ENCODE results near the gene STOX2. TPM values are rescaled to one million over a fixed set of nuclear protein-coding genes. Genes with fewer than 3 reads are reported as not detected.

STOX2 gene, protein sequence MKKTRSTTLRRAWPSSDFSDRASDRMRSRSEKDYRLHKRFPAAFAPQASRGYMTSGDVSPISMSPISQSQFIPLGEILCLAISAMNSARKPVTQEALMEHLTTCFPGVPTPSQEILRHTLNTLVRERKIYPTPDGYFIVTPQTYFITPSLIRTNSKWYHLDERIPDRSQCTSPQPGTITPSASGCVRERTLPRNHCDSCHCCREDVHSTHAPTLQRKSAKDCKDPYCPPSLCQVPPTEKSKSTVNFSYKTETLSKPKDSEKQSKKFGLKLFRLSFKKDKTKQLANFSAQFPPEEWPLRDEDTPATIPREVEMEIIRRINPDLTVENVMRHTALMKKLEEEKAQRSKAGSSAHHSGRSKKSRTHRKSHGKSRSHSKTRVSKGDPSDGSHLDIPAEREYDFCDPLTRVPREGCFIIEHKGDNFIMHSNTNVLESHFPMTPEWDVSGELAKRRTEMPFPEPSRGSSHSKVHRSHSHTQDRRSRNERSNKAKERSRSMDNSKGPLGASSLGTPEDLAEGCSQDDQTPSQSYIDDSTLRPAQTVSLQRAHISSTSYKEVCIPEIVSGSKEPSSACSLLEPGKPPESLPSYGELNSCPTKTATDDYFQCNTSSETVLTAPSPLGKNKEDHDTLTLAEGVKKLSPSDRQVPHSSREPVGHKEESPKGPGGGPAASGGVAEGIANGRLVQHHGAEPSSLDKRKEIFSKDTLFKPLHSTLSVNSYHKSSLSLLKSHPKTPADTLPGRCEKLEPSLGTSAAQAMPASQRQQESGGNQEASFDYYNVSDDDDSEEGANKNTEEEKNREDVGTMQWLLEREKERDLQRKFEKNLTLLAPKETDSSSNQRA (N-terminal part only)
- total RNA-seq (2016; rRNA removed; fragmentation: Illumina TruSeq; extraction: Trizol) (0.04 and 0.15 TPM in 2 replicates), polyA plus RNA-seq (2011; rRNA removed) (0.01 TPM in 2 replicates), polyA minus RNA-seq (2011; rRNA and poly(A)+ RNA removed; ENCODE audit: low replicate concordance) (1.3 and 14.4 TPM in 2 replicates), Bru-seq, nascent RNA (percentile 20 among the genes with signal in this experiment), BruChase-seq, experiment 1, labeled RNA remaining after a 6-hour chase (percentile 18 among the genes with signal in this experiment), BruChase-seq, experiment 2, labeled RNA remaining after a 2-hour chase (percentile 19 among the genes with signal in this experiment)
- total RNA-seq (2016; cell fraction: cytosol; rRNA removed; fragmentation: Illumina TruSeq; extraction: Trizol; ENCODE audit: low read depth): not detected in 2 replicates
- total RNA-seq (2016; cell fraction: insoluble cytoplasmic fraction; rRNA removed; fragmentation: Illumina TruSeq; extraction: Trizol): 0.04 and 0.22 TPM in 2 replicates
- total RNA-seq (2016; cell fraction: membrane; rRNA removed; fragmentation: Illumina TruSeq; extraction: Trizol): 0.06 and 0.17 TPM in 2 replicates
- total RNA-seq (2016; cell fraction: nucleus; rRNA removed; fragmentation: Illumina TruSeq; extraction: Trizol): 0.06 TPM in 2 replicates
- 0.01 TPM in 2 replicates for polyA plus RNA-seq (2011; cell fraction: cytosol; rRNA removed)
- 0.02 TPM in 2 replicates for polyA plus RNA-seq (2011; cell fraction: nucleus; rRNA removed)
- polyA plus RNA-seq (2012): 0.01 and 0.05 TPM in 2 replicates
- polyA plus RNA-seq (2016; cell fraction: cytosol; fragmentation: Illumina TruSeq; extraction: Trizol; ENCODE audit: low read depth): 0.01 TPM in 1 of 2 replicates, not detected in the other
- polyA plus RNA-seq (2016; cell fraction: insoluble cytoplasmic fraction; fragmentation: Illumina TruSeq; extraction: Trizol; ENCODE audit: low read depth): 0.02 and 0.21 TPM in 2 replicates
- 0.02 TPM in 1 of 2 replicates, not detected in the other for polyA plus RNA-seq (2016; cell fraction: membrane; fragmentation: Illumina TruSeq; extraction: Trizol; ENCODE audit: low read depth)
- polyA plus RNA-seq (2016; cell fraction: nucleus; fragmentation: Illumina TruSeq; extraction: Trizol; ENCODE audit: insufficient read depth, low read depth): 0.04 and 0.46 TPM in 2 replicates
- 0.10 TPM in 1 of 2 replicates, not detected in the other for polyA minus RNA-seq (2011; cell fraction: cytosol; rRNA and poly(A)+ RNA removed)
- polyA minus RNA-seq (2011; cell fraction: nucleus; rRNA and poly(A)+ RNA removed): 0.12 and 0.39 TPM in 2 replicates
- long read RNA-seq, experiment 1: 0 reads
- long read RNA-seq, experiment 2: 0 reads

DNA sequence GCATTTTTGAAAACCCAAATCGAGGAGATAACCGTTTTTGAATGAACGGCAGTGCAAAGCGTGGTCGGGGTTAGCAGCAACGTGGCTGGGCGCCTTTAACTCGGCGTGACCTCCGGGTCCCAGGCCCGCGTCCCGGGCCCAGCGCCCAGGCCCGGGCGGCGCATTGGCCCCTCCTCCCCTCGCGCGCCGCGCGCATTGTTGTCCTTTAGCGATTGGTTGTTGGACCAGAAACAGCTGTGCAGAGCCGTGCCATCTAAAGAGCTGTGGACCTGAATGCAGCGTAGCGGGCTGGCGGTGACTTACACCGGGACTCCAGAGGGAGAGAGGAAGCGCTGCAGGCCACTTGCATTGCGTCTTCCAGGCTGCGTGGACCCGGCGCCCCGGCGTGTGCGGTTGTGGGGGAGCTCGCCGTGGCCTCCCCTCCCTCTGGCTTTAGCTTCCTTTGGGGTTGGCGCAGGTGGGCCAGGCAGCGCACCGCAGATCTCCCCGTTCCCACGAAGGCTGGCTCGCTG lies at the start of gene STOX2:
STOX2 (plus strand) TSS at position 227 of the 512 bp plus-strand sequence. CDS start 1,484 bp downstream, outside the sequence.
- POLR2A ChIA-PET: no interaction called here
- TF ChIP-seq CEBPG (CRISPR knock-in tag; IDR thresholded peaks at IDR 0.05) (no peak), CAMTA2 (CRISPR knock-in tag; IDR thresholded peaks at IDR 0.05; ENCODE audit: borderline replicate concordance) (no peak), AKAP8 (CRISPR knock-in tag; IDR thresholded peaks at IDR 0.05) (no peak), ELF1 (CRISPR knock-in tag; IDR thresholded peaks at IDR 0.05) (no peak), ZKSCAN8 (CRISPR knock-in tag; IDR thresholded peaks at IDR 0.05; ENCODE audit: borderline replicate concordance) (no peak), ZNF619 (CRISPR knock-in tag; IDR thresholded peaks at IDR 0.05) (no peak), HNF4A (CRISPR knock-in tag; IDR thresholded peaks at IDR 0.05) (no peak), RBM22 (optimal IDR thresholded peaks at IDR 0.05; ENCODE audit: low read length) (no peak), SIX4 (CRISPR knock-in tag; IDR thresholded peaks at IDR 0.05) (no peak), MTA3 (CRISPR knock-in tag; IDR thresholded peaks at IDR 0.05) (no peak)
- TF ChIP-seq, protein P1, sequence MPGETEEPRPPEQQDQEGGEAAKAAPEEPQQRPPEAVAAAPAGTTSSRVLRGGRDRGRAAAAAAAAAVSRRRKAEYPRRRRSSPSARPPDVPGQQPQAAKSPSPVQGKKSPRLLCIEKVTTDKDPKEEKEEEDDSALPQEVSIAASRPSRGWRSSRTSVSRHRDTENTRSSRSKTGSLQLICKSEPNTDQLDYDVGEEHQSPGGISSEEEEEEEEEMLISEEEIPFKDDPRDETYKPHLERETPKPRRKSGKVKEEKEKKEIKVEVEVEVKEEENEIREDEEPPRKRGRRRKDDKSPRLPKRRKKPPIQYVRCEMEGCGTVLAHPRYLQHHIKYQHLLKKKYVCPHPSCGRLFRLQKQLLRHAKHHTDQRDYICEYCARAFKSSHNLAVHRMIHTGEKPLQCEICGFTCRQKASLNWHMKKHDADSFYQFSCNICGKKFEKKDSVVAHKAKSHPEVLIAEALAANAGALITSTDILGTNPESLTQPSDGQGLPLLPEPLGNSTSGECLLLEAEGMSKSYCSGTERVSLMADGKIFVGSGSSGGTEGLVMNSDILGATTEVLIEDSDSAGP (CRISPR knock-in tag; IDR thresholded peaks at IDR 0.05; ENCODE audit: borderline replicate concordance): peak; percentile 52; the same call in 1 of the 2 replicates
- TF ChIP-seq, protein P2, sequence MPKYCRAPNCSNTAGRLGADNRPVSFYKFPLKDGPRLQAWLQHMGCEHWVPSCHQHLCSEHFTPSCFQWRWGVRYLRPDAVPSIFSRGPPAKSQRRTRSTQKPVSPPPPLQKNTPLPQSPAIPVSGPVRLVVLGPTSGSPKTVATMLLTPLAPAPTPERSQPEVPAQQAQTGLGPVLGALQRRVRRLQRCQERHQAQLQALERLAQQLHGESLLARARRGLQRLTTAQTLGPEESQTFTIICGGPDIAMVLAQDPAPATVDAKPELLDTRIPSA (CRISPR knock-in tag; IDR thresholded peaks at IDR 0.05; ENCODE audit: borderline replicate concordance): no peak
- TF ChIP-seq, protein P3, sequence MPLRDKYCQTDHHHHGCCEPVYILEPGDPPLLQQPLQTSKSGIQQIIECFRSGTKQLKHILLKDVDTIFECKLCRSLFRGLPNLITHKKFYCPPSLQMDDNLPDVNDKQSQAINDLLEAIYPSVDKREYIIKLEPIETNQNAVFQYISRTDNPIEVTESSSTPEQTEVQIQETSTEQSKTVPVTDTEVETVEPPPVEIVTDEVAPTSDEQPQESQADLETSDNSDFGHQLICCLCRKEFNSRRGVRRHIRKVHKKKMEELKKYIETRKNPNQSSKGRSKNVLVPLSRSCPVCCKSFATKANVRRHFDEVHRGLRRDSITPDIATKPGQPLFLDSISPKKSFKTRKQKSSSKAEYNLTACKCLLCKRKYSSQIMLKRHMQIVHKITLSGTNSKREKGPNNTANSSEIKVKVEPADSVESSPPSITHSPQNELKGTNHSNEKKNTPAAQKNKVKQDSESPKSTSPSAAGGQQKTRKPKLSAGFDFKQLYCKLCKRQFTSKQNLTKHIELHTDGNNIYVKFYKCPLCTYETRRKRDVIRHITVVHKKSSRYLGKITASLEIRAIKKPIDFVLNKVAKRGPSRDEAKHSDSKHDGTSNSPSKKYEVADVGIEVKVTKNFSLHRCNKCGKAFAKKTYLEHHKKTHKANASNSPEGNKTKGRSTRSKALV (CRISPR knock-in tag; IDR thresholded peaks at IDR 0.05): no peak; the same call in none of the 2 replicates

More for the DNA sequence above, at the start of gene STOX2:
- H3K9ac ChIP-seq (ENCODE audit: insufficient read depth, low read depth, low read length): no peak within 1 kb of the TSS
- H3K4me2 ChIP-seq (ENCODE audit: low read depth, low read length): peak within 1 kb of the TSS; percentile 81
- no peaks in the 10 kb centered on the region for H3K9me3 ChIP-seq (ENCODE audit: low read length)
- no TSS peak for BruUV-seq (replicated peaks)
- H3K4me1 ChIP-seq (ENCODE audit: insufficient read depth, low read length): peaks cover 10% of the 10 kb centered on the region; the same call in 1 of the 2 replicates
- intact Hi-C loops (cut with micrococcal nuclease; ENCODE audit: unreplicated experiment): no loop called here
- 2% methylated on average over 24 of the region's 45 CpGs for WGBS (ENCODE audit: low lambda C conversion rate)
- H4K20me1 ChIP-seq (ENCODE audit: insufficient read depth, low read length): no peaks in the 10 kb centered on the region
- in situ Hi-C loops (cut with HindIII; ENCODE audit: extremely low pct_ligation_motif_present, low pct_unique_long_range_greater_than_20kb): no loop called here
- no peaks in the 10 kb centered on the region for H3K36me3 ChIP-seq (replicated peaks in 1 of 2; ENCODE audit: control insufficient read depth in 1 of 2, insufficient read depth in 2 of 2, low read length in 2 of 2)
- DNase-seq (ENCODE audit: low spot score) (peak; percentile 26), ATAC-seq (peak; percentile 86), FAIRE-seq (no peak)
- H3K79me2 ChIP-seq (ENCODE audit: insufficient read depth, low read length): no peaks in the 10 kb centered on the region
- H3K27ac ChIP-seq (ENCODE audit: extremely low read length, insufficient read depth, low read length): no peak within 1 kb of the TSS
- H3K4me3 ChIP-seq (replicated peaks in 1 of 3; ENCODE audit: insufficient read depth in 1 of 3, low read depth in 2 of 3, low read length in 3 of 3): peak within 1 kb of the TSS; percentile 44 to 68 (median 55)
- CTCF ChIA-PET (ENCODE audit: low intra/inter-chr PET ratio, low total read pairs): no interaction called here
- no peak within 1 kb of the TSS for H2AFZ ChIP-seq (ENCODE audit: low read length)
- H3K27me3 ChIP-seq (ENCODE audit: control insufficient read depth in 1 of 2, insufficient read depth in 2 of 2, low read length in 2 of 2): peaks cover 8 to 53% of the 10 kb centered on the region in 2 experiments; a peak in 4 of 5 replicates
